DMS114 treated with DMSO at 0.1 percent for 48 hours (cell line): ENCODE results near the gene PFN4.
"Not testable (repeated sequence)": the region's sequence is repeated elsewhere in the genome, so short reads cannot be mapped to it uniquely, and the experiment has no call there.

Experiments used
- DNase-seq: peaks from one replicate; lab custom pipeline; 2025; ENCODE audit not compliant: unreplicated experiment; lab: John Stamatoyannopoulos, UW

PFN4 gene

GRCh38 chr2:24111407-24111901 is 11.7 kb downstream of the PFN4 start:
- DNase-seq = no peak

- DNase-seq = no peak
Measured at GRCh38 chr2:24110660-24111303, 12.4 kb downstream of the PFN4 start.

GRCh38 chr2:24109431-24109830 is 13.7 kb downstream of the PFN4 start:
- DNase-seq = not testable (repeated sequence)

- no peak for DNase-seq
Measured at GRCh38 chr2:24107336-24107735, 15.8 kb downstream of the PFN4 start.

- no peak for DNase-seq
Measured at GRCh38 chr2:24106786-24107185, 16.3 kb downstream of the PFN4 start.

- no peak for DNase-seq
Measured at GRCh38 chr2:24105816-24106215, 17.3 kb downstream of the PFN4 start.

GRCh38 chr2:24104906-24105305 is 18.2 kb downstream of the PFN4 start:
- DNase-seq = no peak

- DNase-seq = no peak
Measured at GRCh38 chr2:24104110-24104650, 19.0 kb downstream of the PFN4 start.

GRCh38 chr2:24102677-24103076 is 20.5 kb downstream of the PFN4 start:
- DNase-seq = no peak

- no peak for DNase-seq
Measured at GRCh38 chr2:24101992-24102391, 21.1 kb downstream of the PFN4 start.

GRCh38 chr2:24100732-24101131 is 22.4 kb downstream of the PFN4 start:
- DNase-seq = not testable (repeated sequence)

- not testable (repeated sequence) for DNase-seq
Measured at GRCh38 chr2:24095171-24095677, 27.9 kb downstream of the PFN4 start.

GRCh38 chr2:24093270-24093669 is 29.9 kb downstream of the PFN4 start:
- DNase-seq = not testable (repeated sequence)

GRCh38 chr2:24088821-24089359 is 34.2 kb downstream of the PFN4 start:
- no peak for DNase-seq

GRCh38 chr2:24087032-24087431 is 36.1 kb downstream of the PFN4 start:
- DNase-seq = no peak

GRCh38 chr2:24086241-24086640 is 36.9 kb downstream of the PFN4 start:
- DNase-seq = no peak

GRCh38 chr2:24085200-24085489 is 38.0 kb downstream of the PFN4 start:
- no peak for DNase-seq

GRCh38 chr2:24084386-24085199 is 38.5 kb downstream of the PFN4 start, which contains the start of gene TP53I3:
TSS of gene TP53I3 (minus strand) at chr2:24084834. CDS start at chr2:24084326, 508 bp downstream.
- peak; percentile 82 for DNase-seq

GRCh38 chr2:24083567-24084385 is 39.4 kb downstream of the PFN4 start:
- DNase-seq = peak; percentile 72

- no peak for DNase-seq
Measured at GRCh38 chr2:24082787-24083566, 40.2 kb downstream of the PFN4 start.
